NCI-H2171 (cell line): ENCODE measurements around the gene SLC38A9.
A peak's percentile ranks its signal among the peaks of the same experiment; 100 is the strongest.
"Not testable (repeated sequence)": the region's sequence is repeated elsewhere in the genome, so short reads cannot be mapped to it uniquely, and the experiment has no call there.

ENCODE experiments used
- DNase-seq: peaks from one replicate; lab custom pipeline; 2025; lab: John Stamatoyannopoulos, UW

The SLC38A9 gene

DNA sequence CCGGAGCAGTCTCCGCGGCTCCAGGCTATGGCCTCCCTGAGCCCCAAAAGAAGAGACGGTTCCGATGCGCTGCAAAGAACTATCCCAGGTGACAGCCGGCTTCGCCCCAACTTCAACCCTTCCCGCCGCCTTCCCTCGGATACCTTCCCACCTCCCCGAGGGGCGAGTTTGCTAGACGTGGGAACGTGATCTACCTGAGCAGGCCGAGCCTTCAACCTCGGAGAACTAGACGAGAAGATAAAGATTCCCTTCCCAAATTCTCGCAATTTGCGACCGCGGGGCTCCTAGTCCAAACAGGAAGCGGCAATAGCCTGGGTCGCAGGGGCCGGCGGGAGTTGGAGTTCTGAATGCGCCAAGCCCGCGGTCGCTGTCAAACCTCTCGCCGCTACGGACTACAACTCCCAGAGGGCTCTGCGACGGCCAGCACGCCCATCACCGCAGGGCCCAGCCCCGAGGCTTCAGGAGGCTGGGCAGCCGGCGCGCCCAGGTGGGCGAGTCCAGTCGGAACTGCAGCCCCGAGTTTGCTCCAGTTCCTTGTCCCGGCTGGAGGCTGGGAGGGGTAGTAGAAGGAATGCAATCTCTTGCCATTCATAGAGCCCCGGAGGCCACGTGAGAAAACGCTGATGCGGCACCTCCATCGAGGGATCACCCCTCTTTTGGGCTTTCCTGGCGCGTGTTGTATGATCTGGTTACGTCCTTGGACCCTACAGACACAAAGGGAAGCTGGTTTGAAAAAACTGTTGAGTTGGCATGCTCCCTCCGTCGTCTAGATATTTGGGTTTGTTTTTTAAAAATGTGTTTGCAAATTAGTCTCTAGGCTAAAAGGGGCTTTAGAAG is at the start of gene SLC38A9:
TSS of gene SLC38A9 (minus strand) at position 302 of the 837 bp plus-strand sequence. CDS start 14,366 bp downstream, outside the sequence.
- peak; percentile 98 for DNase-seq

DNA sequence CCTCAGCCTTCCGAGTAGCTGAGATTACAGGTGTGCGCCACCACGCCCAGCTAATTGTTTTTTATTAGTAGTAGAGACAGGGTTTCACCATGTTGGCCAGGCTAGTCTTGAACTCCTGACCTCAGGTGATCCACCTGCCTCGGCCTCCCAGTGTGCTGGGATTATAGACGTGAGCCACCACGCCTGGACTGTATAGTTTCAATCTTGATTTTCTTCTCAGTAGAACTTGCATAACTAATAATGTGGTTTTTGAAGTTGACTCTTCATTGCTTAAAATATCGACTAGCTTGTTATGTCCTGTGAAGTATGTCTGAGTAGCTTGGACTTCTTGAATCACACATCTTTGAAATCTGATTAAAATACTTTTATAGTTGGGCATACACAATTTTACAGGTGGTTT is 49.6 kb upstream of the SLC38A9 start:
- DNase-seq, result not testable (repeated sequence)

GRCh38 chr5:55758714-55759113 is 46.6 kb upstream of the SLC38A9 start:
- DNase-seq, result no peak

DNA sequence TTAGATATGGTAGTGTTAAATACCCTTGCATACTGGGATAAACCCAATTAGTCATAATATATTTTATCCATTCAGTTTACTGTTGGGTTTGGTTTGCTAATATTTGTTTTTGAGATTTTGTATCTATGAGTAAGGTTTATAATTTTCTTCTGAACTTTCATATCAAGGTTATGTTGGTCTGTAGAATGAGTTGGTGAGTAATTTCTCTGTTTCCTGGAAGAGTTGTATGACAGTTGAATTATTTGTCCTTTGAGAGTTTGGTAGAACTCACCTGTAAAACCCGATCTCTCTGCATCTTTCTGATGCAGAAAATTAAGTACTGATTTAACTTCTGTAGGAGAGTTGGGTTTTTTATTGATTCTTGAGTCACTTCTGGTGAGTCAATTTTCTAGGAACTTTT is 46.1 kb upstream of the SLC38A9 start:
- DNase-seq, result no peak

DNA sequence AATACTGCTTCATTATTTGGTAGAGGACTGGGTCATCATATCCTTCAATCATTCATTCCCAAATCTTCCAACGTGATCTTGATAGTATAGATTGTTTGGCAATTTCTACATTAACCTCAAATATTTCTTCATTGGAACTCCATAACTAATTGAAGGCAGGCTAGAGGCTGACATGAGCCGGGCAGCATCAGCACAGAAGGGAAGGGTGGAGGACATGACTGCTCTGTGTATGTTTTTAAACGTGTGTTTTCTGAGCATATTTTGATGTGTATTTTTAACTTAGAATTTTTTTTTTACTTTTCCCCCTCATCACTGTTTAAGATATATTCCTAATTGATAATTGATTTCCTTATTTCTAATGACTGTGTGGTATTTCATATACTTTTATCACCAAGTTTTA is 38.4 kb upstream of the SLC38A9 start:
- no peak for DNase-seq

GRCh38 chr5:55750063-55750462 is 37.9 kb upstream of the SLC38A9 start:
- DNase-seq, result no peak

DNA sequence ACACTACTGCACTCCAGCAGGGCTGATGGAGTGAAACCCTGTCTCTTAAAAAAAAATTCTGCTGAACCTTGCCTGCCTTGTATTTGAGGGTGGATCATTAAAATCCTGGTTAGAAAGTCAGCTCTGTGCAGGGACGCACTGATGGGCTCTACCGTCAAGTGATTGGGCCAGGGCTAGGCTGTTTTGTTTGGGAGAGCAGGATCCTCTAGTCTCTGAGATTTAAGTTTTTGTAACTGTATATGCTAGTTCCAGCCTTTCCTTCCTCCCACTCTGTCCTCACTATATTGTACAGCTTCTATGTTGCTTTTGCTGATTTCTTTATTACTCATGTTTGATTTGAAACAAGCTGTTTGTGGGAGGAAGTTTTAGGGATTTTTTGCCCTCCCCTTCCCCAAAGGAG is 37.3 kb upstream of the SLC38A9 start:
- no peak for DNase-seq

GRCh38 chr5:55747778-55748318 is 35.7 kb upstream of the SLC38A9 start:
- DNase-seq, result no peak

GRCh38 chr5:55742778-55743177 is 30.7 kb upstream of the SLC38A9 start:
- no peak for DNase-seq

- no peak for DNase-seq
Measured at GRCh38 chr5:55737793-55738192, 25.7 kb upstream of the SLC38A9 start, which contains the start of gene DDX4. Gene DDX4 (plus strand): TSS chr5:55738061. CDS start chr5:55738964, 903 bp downstream.

DNA sequence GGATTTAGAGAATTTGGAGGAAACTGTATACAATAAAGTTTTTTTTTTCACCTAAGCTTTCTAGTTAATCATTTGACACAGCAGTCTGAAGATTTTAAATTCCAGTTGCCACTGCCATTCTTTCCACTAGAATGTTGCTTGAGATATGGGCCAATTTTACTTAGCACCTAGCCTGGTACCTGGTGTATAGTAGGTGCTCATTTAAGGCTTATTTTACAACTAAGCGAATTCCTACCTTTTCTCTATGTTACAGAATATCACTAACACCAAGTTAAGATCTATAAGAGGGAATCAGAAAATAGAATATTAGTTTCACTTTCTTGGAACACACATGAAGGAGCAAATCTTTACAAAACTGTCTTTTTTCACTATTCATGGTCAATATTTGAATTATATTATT is 22.5 kb upstream of the SLC38A9 start:
- DNase-seq, result no peak

DNA sequence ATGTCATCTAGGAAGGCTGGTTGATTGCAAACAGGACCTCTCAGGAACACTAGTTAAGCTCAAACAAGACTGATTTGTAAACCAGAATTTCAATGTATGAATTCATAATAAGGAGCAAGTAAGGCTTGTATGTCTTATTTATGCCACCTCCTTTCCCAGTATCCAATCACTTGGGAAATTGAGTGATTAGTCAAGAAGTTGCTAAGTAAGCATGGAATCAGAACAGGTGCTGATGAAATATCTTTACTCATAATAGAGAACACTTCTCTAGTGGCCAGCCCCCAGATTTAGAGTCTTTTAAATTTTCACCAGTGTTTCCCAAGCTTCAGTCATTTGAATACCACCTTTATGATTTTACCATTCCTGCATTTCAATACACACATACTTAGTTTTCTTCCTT is 20.5 kb upstream of the SLC38A9 start:
- DNase-seq, result no peak

- no peak for DNase-seq
Measured at GRCh38 chr5:55731848-55732247, 19.7 kb upstream of the SLC38A9 start.

- DNase-seq, result no peak
Measured at GRCh38 chr5:55724281-55724680, 12.2 kb upstream of the SLC38A9 start.

- no peak for DNase-seq
Measured at GRCh38 chr5:55720188-55720703, 8.1 kb upstream of the SLC38A9 start.

DNA sequence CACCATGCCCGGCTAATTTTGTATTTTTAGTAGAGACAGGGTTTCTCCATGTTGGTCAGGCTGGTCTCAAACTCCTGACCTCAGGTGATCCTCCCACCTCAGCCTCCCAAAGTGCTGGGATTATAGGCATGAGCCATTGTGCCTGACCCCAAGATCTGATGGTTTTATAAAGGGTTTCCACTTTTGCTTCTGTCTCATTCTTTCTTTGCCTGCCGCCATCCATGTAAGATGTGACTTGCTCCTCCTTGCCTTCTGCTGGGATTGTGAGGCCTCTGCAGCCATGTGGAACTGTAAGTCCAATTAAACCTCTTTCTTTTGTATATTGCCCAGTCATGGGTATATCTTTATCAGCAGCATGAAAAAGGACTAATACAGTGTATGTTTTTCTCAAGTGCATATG is 6.9 kb upstream of the SLC38A9 start:
- DNase-seq, result not testable (repeated sequence)

GRCh38 chr5:55715519-55716078 is 3.5 kb upstream of the SLC38A9 start:
- no peak for DNase-seq

- no peak for DNase-seq
Measured at GRCh38 chr5:55714749-55715148, 2.6 kb upstream of the SLC38A9 start.

DNA sequence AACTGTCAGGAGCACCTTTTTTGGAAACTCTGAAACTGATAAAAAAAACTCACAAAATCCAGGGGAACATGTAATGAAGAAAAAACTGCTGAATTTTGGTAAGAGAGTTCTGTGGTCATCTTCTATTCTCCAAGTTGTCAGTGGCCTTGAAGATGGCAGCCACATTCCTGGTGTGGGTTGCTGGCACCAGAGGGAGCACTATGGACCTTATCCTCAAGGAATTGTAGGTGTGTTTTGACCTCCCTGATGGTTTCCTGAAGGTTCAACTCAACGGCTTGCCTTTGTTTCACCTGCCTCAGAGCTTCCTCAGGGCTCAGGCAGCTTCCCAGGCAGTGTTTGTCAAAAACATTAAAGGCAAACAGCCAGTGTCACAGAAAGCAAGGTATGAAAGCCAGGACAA is 2.2 kb upstream of the SLC38A9 start:
- DNase-seq, result no peak

GRCh38 chr5:55713871-55714270 is 1.7 kb upstream of the SLC38A9 start:
- no peak for DNase-seq

DNA sequence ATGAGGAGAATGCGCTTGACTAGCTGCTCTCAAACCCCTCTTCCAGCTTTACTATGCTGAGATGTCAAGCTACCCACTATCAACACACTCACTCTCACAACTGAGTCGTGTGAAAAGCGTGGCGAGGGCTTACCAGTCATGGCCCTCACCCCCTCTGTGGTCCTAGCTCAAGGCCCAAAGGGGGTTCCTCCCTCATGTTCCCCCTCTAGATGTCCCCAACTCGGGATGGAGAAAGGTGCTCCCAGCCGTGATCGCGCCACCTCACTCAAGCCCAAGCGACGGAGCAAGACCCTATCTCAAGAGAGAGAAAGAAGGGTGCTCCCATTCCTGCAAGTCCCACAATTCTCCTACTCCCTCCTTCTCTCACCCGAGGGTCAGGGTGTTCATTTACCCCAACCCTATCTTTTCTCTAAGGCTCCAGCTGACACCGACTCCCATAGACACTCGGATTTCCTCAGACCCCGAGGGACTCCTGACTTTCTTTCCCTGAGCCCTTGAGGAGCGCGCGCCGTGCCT is 559 bp downstream of the SLC38A9 start:
- no peak for DNase-seq

GRCh38 chr5:55708732-55709131 is 3.4 kb downstream of the SLC38A9 start:
- DNase-seq, result no peak

GRCh38 chr5:55706230-55706629 is 5.9 kb downstream of the SLC38A9 start:
- DNase-seq, result no peak
